ENCODE data around the gene UGT1A5. TPM values are rescaled to one million over a fixed set of nuclear protein-coding genes. Genes with fewer than 3 reads are reported as not detected.

Gene UGT1A5
- total and polyA plus RNA-seq, 2 donors: 0.79 TPM; not detected in 1

DNA sequence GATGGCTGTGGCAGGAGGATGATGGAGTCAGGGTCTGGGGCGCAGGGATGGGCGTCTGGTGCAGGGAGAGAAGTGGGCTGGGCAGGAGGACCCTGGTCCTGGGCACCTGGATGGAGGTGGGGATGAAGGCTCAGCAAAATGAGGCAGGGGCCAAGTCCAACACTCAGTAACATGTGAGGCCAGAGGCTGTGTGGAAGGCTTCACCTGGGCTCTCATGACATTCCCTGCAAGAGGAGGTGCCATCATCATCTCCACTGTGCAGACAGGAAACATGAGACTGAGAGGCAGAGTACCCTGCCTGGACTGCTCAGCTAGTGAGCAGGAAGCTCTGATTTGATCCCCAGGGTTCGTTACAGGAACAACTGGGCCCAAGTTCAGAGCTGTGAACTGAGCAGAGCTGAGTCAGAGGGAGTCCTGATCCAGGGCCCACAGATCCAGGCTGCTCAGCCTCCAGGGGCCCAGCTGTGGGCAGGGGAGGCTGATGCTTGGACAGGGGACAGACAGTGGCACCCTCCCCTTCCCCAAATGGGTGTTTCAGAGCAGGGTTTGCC is 104.7 kb downstream of the UGT1A5 start:
- no peak for DNase-seq (ENCODE audit: extremely low spot score)
- Histone ChIP-seq H3K36me3 (ENCODE audit: insufficient read depth) (no peaks in the 10 kb centered on the region), H3K27ac (ENCODE audit: low read depth) (no peak overlapping the region), H3K4me3 (ENCODE audit: low read depth, low read length) (no peak overlapping the region), H3K4me1 (ENCODE audit: insufficient read depth) (no peaks in the 10 kb centered on the region)
- 72% methylated on average over 3 of the region's 3 CpGs for whole genome bisulfite sequencing

- Histone ChIP-seq H3K36me3 (ENCODE audit: insufficient read depth) (no peaks in the 10 kb centered on the region), H3K27ac (ENCODE audit: low read depth) (no peak overlapping the region), H3K4me3 (ENCODE audit: low read depth, low read length) (no peak overlapping the region), H3K4me1 (ENCODE audit: insufficient read depth) (no peaks in the 10 kb centered on the region)
- WGBS: 93% methylated on average over 11 of the region's 11 CpGs
- DNase-seq (ENCODE audit: extremely low spot score): no peak
Observed at GRCh38 chr2:233817995-233818638, 105.4 kb downstream of the UGT1A5 start.

DNA sequence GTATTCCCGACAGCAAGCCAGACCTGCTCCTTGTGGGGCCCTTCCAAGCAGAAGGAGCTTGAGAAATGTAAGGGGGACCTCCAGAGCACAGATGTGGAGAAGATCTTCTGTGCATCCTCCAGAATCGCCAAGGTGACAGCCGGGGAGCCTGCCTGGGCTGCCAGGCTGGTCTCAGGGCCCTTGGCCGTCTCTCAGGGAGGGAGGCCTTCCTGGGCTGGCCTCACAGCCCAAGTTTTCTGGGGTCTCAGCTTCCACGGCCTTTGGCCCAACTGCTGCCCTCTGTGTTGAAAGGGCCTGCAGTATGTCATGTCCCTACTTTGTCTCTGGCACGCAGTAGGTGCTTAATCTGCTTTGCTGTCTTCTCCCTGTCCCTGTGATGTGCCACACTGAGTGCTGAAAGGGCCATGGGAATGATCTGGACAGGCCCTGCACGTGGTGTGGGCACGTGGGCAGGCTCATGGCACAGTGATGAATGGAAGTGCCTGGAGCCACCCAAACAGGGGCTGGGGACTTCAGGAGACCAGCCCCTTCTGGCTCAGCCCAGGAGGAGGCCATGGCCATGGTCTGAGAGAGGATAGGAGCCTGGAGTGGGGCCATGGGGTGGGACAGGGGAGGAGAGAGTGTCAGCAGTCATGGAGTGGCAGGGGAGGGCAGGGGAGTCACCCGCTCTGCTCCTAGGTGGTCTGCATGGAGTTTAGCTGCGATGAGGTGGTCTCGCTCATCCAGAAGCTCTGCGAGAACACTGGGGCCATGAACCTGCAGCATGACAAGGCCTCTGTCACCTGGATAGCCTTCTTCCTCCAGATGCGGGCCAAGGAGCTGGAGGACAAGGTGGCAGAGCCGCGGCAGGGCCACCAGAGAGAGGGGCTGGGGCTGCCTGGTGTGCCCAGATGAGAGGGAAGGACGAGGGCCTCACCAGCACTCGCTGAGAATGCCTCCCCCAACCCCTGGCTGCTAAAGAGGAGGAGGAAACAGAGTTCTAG is 106.2 kb downstream of the UGT1A5 start:
- DNase-seq (ENCODE audit: extremely low spot score): no peak
- Histone ChIP-seq H3K4me1 (ENCODE audit: insufficient read depth) (no peaks in the 10 kb centered on the region), H3K27ac (ENCODE audit: low read depth) (no peak overlapping the region), H3K4me3 (ENCODE audit: low read depth, low read length) (no peak overlapping the region), H3K36me3 (ENCODE audit: insufficient read depth) (no peaks in the 10 kb centered on the region)
- 85% methylated on average over 17 of the region's 17 CpGs for WGBS

DNA sequence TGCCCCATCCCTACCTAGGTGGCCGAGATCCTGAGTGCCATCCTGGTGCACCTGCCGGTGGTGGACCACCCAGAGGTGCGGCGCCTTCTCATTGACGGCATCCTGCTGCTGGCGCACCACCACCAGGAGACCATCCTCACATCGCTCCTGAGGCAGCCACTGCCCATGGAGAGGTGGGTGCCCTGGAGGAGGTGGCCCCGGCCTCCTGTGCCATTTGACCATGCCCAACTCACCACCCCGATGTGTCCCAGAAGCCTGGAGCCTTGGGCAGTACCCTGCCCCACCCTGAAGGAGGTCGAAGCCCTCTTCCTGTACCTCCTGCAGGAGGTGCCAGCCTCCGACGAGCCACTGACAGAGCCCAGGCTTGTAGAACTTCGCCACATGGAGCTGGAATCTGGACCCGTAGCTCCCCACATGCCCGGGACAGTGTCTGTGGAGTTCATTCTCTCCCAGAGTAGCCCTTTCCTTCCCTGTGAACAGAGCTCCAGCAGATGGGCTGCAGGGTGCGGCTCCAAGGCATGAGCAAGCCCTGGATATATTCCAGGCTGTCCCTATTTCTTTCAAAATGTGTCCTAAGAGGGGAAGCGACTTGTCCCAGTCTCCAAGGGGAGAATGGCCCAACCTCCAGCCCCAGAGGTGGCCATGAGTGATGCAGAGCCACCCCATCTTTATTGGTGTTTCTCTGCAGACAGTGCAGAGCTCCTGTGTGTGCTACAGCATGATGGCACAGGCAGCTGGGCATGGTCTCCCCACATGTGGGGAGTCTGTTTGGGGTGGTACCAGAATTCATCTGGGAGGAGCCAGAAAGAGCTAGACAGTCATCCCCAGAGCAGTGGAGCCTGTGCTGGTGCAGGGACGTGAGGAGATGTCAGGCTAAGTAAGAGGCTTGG is 107.4 kb downstream of the UGT1A5 start:
- 82% methylated on average over 18 of the region's 18 CpGs for WGBS
- DNase-seq (ENCODE audit: extremely low spot score): no peak
- H3K27ac ChIP-seq (ENCODE audit: low read depth): no peak overlapping the region
- H3K36me3 ChIP-seq (ENCODE audit: insufficient read depth): no peaks in the 10 kb centered on the region
- no peak overlapping the region for H3K4me3 ChIP-seq (ENCODE audit: low read depth, low read length)
- H3K4me1 ChIP-seq (ENCODE audit: insufficient read depth): no peaks in the 10 kb centered on the region

DNA sequence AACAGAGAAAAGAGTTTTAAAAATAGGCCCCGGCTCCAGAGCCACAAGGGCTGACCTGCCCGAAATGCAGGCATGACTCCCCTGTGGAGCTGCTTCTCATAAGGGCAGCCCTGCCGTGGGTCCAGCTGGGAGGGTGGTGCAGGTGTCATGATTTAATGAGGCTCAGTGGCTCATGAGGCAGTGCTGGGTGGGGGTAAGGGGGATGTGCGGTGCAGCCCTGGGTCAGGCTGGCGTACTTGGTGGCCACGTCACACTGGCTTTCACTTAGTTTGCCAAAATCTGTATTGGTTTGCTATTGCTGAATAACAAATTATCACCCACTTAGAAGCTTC is 108.0 kb downstream of the UGT1A5 start:
- H3K27ac ChIP-seq (ENCODE audit: low read depth): no peak overlapping the region
- H3K36me3 ChIP-seq (ENCODE audit: insufficient read depth): no peaks in the 10 kb centered on the region
- H3K4me3 ChIP-seq (ENCODE audit: low read depth, low read length): no peak overlapping the region
- DNase-seq (ENCODE audit: extremely low spot score): no peak
- WGBS: 80% methylated on average over 6 of the region's 6 CpGs
- no peaks in the 10 kb centered on the region for H3K4me1 ChIP-seq (ENCODE audit: insufficient read depth)

DNA sequence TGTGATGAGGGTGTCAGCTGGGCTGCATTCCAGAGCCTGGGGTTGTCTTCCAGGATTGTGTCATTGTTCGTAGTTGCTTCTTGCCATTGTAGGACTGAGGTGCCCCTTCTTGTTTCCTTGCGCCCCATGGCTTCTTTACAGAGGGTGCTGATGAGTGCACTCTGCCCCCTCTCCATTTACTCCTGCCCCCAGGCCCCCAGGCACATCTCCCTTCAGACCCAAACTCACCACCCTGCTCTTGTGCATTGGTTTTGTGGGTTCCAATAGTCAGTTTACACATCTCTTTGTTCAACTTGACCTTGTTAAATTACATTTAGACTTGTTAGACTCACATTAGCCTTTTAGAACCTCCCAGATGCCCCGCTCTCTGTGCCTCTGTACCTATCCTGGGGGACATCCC is 108.5 kb downstream of the UGT1A5 start:
- H3K36me3 ChIP-seq (ENCODE audit: insufficient read depth): no peaks in the 10 kb centered on the region
- no peak overlapping the region for H3K4me3 ChIP-seq (ENCODE audit: low read depth, low read length)
- 83% methylated on average over 3 of the region's 3 CpGs for WGBS
- no peak overlapping the region for H3K27ac ChIP-seq (ENCODE audit: low read depth)
- H3K4me1 ChIP-seq (ENCODE audit: insufficient read depth): no peaks in the 10 kb centered on the region
- no peak for DNase-seq (ENCODE audit: extremely low spot score)

- no peak overlapping the region for H3K4me3 ChIP-seq (ENCODE audit: low read depth, low read length)
- 92% methylated on average over 8 of the region's 8 CpGs for whole genome bisulfite sequencing
- no peak for DNase-seq (ENCODE audit: extremely low spot score)
- no peaks in the 10 kb centered on the region for H3K4me1 ChIP-seq (ENCODE audit: insufficient read depth)
- no peak overlapping the region for H3K27ac ChIP-seq (ENCODE audit: low read depth)
- no peaks in the 10 kb centered on the region for H3K36me3 ChIP-seq (ENCODE audit: insufficient read depth)
Observed at GRCh38 chr2:233821709-233822100, 109.0 kb downstream of the UGT1A5 start.

DNA sequence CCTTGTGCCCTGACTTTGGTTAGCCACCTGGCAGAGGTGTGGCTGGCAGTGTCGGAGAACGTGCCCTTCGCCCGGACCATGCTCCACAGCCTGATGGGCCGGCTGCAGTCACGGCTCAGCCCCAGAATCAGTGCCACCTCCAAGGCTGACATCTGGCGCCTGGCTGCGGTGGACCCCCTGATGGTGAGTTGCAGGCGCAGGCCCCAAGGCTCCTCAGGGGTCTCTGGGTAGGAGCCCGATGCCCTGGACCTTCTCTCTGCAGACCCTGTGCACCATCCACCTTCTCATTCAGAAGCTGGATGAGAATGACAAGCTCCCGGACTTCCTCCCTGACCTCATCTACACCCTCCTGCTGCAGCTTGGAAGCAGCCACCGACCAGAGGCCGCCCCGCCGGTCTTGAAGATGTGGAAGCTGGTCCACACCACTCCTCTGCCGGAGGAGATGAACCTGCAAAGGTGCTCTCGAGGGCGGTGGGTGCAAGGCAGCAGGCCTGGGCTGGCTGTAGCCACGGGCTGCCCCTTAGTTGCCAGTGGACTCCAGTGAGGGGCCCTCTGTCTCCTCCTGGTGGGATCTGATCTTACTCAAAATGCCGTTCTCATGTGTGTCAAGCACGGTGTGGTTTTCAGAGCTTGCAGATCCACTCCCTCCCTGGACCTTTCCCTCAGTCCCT is 109.5 kb downstream of the UGT1A5 start:
- Histone ChIP-seq H3K4me3 (ENCODE audit: low read depth, low read length) (no peak overlapping the region), H3K36me3 (ENCODE audit: insufficient read depth) (no peaks in the 10 kb centered on the region), H3K4me1 (ENCODE audit: insufficient read depth) (no peaks in the 10 kb centered on the region), H3K27ac (ENCODE audit: low read depth) (no peak overlapping the region)
- DNase-seq (ENCODE audit: extremely low spot score): no peak
- WGBS: 84% methylated on average over 21 of the region's 21 CpGs

Other genes starting within 250 kb of the UGT1A5 start
- 59.6 TPM for gene USP40, start 146.1 kb upstream of the UGT1A5 start, total RNA-seq
- 16.0 TPM for gene USP40, start 146.1 kb upstream of the UGT1A5 start, polyA plus RNA-seq
- 0.16 TPM for gene UGT1A8, start 95.3 kb upstream of the UGT1A5 start, total RNA-seq
- 0.56 TPM for gene UGT1A8, start 95.3 kb upstream of the UGT1A5 start, polyA plus RNA-seq
- not detected for gene UGT1A10, start 76.5 kb upstream of the UGT1A5 start, total RNA-seq
- not detected for gene UGT1A10, start 76.5 kb upstream of the UGT1A5 start, polyA plus RNA-seq
- gene UGT1A9, start 41.0 kb upstream of the UGT1A5 start, total RNA-seq: not detected
- 0.16 TPM for gene UGT1A9, start 41.0 kb upstream of the UGT1A5 start, polyA plus RNA-seq
- gene UGT1A7, start 31.0 kb upstream of the UGT1A5 start, total RNA-seq: 2.5 TPM
- gene UGT1A7, start 31.0 kb upstream of the UGT1A5 start, polyA plus RNA-seq: 0.08 TPM
- gene UGT1A6, start 20.0 kb upstream of the UGT1A5 start, total RNA-seq: 17.6 TPM
- 19.9 TPM for gene UGT1A6, start 20.0 kb upstream of the UGT1A5 start, polyA plus RNA-seq
- 1.1 TPM for gene UGT1A4, start 5.8 kb downstream of the UGT1A5 start, total RNA-seq
- gene UGT1A4, start 5.8 kb downstream of the UGT1A5 start, polyA plus RNA-seq: 1.2 TPM
- 1.2 TPM for gene UGT1A3, start 16.1 kb downstream of the UGT1A5 start, total RNA-seq
- 0.14 TPM for gene UGT1A3, start 16.1 kb downstream of the UGT1A5 start, polyA plus RNA-seq
- gene UGT1A1, start 47.4 kb downstream of the UGT1A5 start, total RNA-seq: 1.9 TPM
- gene UGT1A1, start 47.4 kb downstream of the UGT1A5 start, polyA plus RNA-seq: 5.6 TPM
- 0.32 TPM for gene MROH2A, start 65.4 kb downstream of the UGT1A5 start, total RNA-seq
- 7.3 TPM for gene MROH2A, start 65.4 kb downstream of the UGT1A5 start, polyA plus RNA-seq
- 8.9 TPM for gene HJURP, start 141.6 kb downstream of the UGT1A5 start, total RNA-seq
- gene HJURP, start 141.6 kb downstream of the UGT1A5 start, polyA plus RNA-seq: 0.27 TPM
- not detected for gene TRPM8, start 204.5 kb downstream of the UGT1A5 start, total RNA-seq
- 0.05 TPM for gene TRPM8, start 204.5 kb downstream of the UGT1A5 start, polyA plus RNA-seq

All from urinary bladder (tissue), 4 donors.